Peyer's patch (tissue), 4 donors: ENCODE results near the gene SRBD1. TPM values are rescaled to one million over a fixed set of nuclear protein-coding genes. Genes with fewer than 3 reads are reported as not detected.

ENCODE experiments used
- DNase-seq, 3 donors: peaks; one replicate each; pipeline ENCODE4 v3.0.0-alpha.2; 2017 to 2019
- H3K27ac ChIP-seq, 4 donors: fragments of 200-600 bp; sonication (generic); one replicate each; pipeline ENCODE4 v1.5.1; 2016 to 2019
- H3K27me3 ChIP-seq, 2 donors: fragments of 200-600 bp; sonication (generic); one replicate each; pipeline ENCODE4 v1.5.1; 2019
- H3K36me3 ChIP-seq, 3 donors: fragments of 200-600 bp; sonication (generic); one replicate each; pipeline ENCODE4 v1.5.1; 2016 to 2019
- H3K4me1 ChIP-seq, 4 donors: fragments of 200-600 bp; sonication (generic); one replicate each; pipeline ENCODE4 v1.5.1; 2016 to 2019
- H3K4me3 ChIP-seq, 4 donors: fragments of 200-600 bp; sonication (generic); 1 replicate in 3 of 4; 2 replicates in 1 of 4; pipeline ENCODE4 v1.5.1; 2016 to 2019; ENCODE audit warnings: mild to moderate bottlenecking in 1 of 4
- H3K9me3 ChIP-seq, 4 donors: fragments of 200-600 bp; sonication (generic); one replicate each; pipeline ENCODE4 v1.5.1; 2016 to 2019; ENCODE audit warnings: mild to moderate bottlenecking in 1 of 4
- CTCF ChIP-seq, 6 experiments: fragments of 450-650 bp in 4 of 6; fragments of 200-600 bp in 2 of 6; sonication (generic) in 1 of 6; IDR thresholded peaks; one replicate each; pipeline ENCODE4 v1.5.1; 2017 to 2019; ENCODE audit warnings: antibody characterized with exemption in 6 of 6, mild to moderate bottlenecking in 3 of 6, moderate library complexity in 1 of 6
- POLR2A ChIP-seq, 2 donors: fragments of 450-650 bp; IDR thresholded peaks; one replicate each; pipeline ENCODE4 v1.5.1; 2017; ENCODE audit warnings: antibody characterized with exemption in 2 of 2, mild to moderate bottlenecking in 2 of 2, moderate library complexity in 2 of 2
- total RNA-seq, 4 donors: library from RNA; depleted of rRNA; stranded (reverse); fragments of >200 nt; gene quantifications; one replicate each; pipeline ENCODE4 v1.1.0, GENCODE V29; 2016

The SRBD1 gene
- total RNA-seq, 4 donors from 2014 or later: 14.9 to 32.2 (median 22.5) TPM

GRCh38 chr2:45524016-45524415, 87.1 kb downstream of the SRBD1 start:
- TF ChIP-seq CTCF (IDR thresholded peaks at IDR 0.05): no peak
- TF ChIP-seq POLR2A (IDR thresholded peaks at IDR 0.05): no peak
- no peak overlapping the region for H3K4me3 ChIP-seq
- H3K9me3 ChIP-seq: no peaks in the 10 kb centered on the region
- DNase-seq: no peak
- H3K27me3 ChIP-seq: no peaks in the 10 kb centered on the region
- no peaks in the 10 kb centered on the region for H3K36me3 ChIP-seq
- H3K27ac ChIP-seq: no peak overlapping the region
- no peaks in the 10 kb centered on the region for H3K4me1 ChIP-seq

GRCh38 chr2:45518546-45518945, 92.5 kb downstream of the SRBD1 start:
- no peak for DNase-seq

GRCh38 chr2:45510701-45511420, 100.2 kb downstream of the SRBD1 start:
- no peak for TF ChIP-seq CTCF (IDR thresholded peaks at IDR 0.05)
- no peak for TF ChIP-seq POLR2A (IDR thresholded peaks at IDR 0.05)
- Histone ChIP-seq H3K27ac (no peak overlapping the region), H3K9me3 (no peaks in the 10 kb centered on the region), H3K27me3 (no peaks in the 10 kb centered on the region), H3K4me1 (no peaks in the 10 kb centered on the region), H3K4me3 (no peak overlapping the region), H3K36me3 (no peaks in the 10 kb centered on the region)
- DNase-seq: no peak

More at GRCh38 chr2:45518546-45518945, 92.5 kb downstream of the SRBD1 start:
- Histone ChIP-seq H3K27ac (no peak overlapping the region), H3K9me3 (no peaks in the 10 kb centered on the region), H3K4me1 (no peaks in the 10 kb centered on the region), H3K4me3 (no peak overlapping the region), H3K27me3 (no peaks in the 10 kb centered on the region), H3K36me3 (no peaks in the 10 kb centered on the region)
- no peak for TF ChIP-seq POLR2A (IDR thresholded peaks at IDR 0.05)
- TF ChIP-seq CTCF (IDR thresholded peaks at IDR 0.05): no peak

GRCh38 chr2:45506756-45507155, 104.3 kb downstream of the SRBD1 start:
- DNase-seq: no peak
- peaks cover 0 to 1% (median 0%) of the 10 kb centered on the region in 4 donors for H3K9me3 ChIP-seq
- no peaks in the 10 kb centered on the region for H3K4me1 ChIP-seq
- no peak for TF ChIP-seq CTCF (IDR thresholded peaks at IDR 0.05)
- no peak for TF ChIP-seq POLR2A (IDR thresholded peaks at IDR 0.05)
- H3K36me3 ChIP-seq: no peaks in the 10 kb centered on the region
- no peak overlapping the region for H3K4me3 ChIP-seq
- no peak overlapping the region for H3K27ac ChIP-seq
- no peaks in the 10 kb centered on the region for H3K27me3 ChIP-seq

- H3K4me1 ChIP-seq: no peaks in the 10 kb centered on the region
- DNase-seq: no peak
- no peaks in the 10 kb centered on the region for H3K27me3 ChIP-seq
- H3K36me3 ChIP-seq: peaks cover 0 to 6% (median 0%) of the 10 kb centered on the region in 3 donors
- TF ChIP-seq POLR2A (IDR thresholded peaks at IDR 0.05) (no peak), CTCF (IDR thresholded peaks at IDR 0.05) (no peak)
- H3K9me3 ChIP-seq: peaks cover 0 to 8% (median 0%) of the 10 kb centered on the region in 4 donors
- H3K27ac ChIP-seq: no peak overlapping the region
- no peak overlapping the region for H3K4me3 ChIP-seq
Observed at GRCh38 chr2:45505138-45505537, 105.9 kb downstream of the SRBD1 start.
